ENCODE results near the gene YAP1.

The YAP1 gene

DNA sequence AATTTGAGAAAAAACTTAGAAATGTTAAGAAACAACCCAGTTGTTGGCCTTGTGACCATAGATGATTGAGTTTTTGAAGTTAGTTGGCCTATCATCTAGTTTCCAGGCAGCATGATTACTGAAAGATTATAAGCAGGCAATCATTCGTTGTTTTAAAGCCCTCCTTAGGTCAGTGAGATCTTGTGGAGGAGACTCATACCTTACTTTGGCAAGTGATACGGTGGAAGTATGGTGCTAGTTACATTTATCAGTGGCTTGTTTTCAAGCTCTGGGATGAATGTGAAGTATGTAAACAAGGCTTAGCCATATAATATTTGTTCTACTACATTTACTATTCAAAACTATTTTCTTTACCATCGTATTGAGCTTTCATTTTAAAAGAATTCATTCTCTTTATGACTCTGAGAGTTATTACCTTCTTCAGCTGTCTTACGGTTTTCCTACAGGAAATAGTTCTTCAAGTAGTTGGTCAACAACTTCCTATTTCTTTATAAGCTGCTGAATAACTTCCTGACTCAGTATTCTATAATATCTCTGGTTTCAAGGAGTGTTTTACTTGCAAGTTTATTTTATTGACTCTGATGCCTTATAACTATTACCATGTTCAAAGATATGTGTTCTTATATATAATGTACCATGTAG is 7.3 kb downstream of the YAP1 start:
- DNase-seq (ENCODE audit: low read depth), result no peak

DNA sequence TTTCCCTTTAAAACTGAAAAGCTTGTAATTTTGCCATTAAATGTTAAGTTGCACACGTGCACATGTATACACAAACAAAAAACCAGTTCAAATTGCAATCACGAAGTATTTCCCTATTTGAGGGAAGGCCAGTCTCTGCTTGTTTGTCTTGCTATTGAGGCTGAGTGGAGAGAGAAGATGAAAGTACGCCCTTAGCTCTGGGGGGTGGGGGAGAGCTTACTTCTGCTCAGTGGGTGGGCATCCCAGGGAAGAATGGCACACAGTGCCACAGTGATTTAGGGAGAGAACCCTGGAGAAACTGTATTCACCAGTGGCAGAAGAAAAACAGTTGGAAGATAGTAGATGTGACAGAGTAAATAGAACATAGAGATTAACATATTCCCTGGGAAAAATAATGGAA is 8.7 kb downstream of the YAP1 start:
- DNase-seq (ENCODE audit: low read depth), result no peak

DNA sequence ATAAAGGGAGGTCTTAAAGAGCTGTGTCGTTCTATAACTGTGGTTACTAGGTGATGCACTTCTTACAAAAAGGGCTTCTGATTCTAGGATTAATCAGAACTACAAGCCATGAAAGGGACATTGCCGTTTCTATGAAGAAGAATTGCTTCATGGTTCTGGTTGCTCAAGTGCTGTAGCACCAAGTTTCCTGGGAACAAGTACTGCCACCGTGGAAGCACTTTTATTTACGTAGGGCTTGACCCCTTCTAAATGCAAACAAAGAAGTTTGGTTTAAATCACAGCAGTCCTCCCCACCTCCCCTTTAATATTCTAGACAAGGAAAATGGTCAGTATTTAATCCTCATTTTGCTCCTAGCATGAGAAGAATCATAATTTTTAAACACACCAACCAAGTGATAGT is 9.8 kb downstream of the YAP1 start:
- no peak for DNase-seq (ENCODE audit: low read depth)

DNA sequence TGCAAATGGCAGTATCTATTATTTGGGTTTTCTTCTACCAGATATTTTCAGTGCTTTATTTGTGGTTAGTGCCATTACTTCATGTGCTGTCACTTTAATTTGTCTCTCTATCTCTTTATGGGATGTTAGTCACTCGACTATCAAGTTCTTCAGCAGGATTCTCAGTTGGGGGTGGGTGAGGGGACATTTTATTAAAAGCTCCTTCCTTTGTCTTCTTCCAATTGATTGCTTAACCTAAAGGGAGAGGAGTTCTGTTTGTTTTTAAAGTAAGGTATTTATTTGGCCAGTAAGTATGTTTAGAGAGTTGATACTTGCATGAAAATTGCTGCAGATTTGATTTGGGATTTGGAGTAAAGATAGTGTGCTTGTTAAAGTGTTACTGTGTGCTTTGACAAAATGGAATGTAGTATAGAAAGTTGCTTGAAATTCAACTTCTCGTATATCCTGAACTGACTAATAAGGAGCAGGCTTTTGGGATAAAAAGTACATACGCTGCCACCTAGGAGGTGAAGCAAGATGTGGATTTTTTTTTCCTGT is 10.3 kb downstream of the YAP1 start:
- no peak for DNase-seq (ENCODE audit: low read depth)

DNA sequence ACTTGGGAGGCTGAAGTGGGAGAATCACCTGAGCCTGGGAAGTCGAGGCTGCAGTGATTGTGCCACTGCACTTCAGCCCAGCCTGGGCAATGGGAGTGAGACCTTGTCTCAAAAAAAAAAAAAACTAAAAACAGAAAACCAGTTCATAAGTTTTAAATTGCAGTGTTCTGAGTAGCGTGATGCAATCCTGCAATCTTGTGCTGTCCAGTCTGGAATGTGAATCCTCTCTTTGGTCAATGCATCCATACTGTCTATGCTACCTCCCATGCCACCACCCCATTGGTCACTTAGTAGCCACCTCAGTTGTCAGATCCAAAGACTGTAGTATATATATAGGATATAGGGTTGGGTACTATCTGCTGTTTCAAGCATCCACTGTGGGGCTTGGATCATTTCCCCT is 11.1 kb downstream of the YAP1 start:
- DNase-seq (ENCODE audit: low read depth), result no peak

DNA sequence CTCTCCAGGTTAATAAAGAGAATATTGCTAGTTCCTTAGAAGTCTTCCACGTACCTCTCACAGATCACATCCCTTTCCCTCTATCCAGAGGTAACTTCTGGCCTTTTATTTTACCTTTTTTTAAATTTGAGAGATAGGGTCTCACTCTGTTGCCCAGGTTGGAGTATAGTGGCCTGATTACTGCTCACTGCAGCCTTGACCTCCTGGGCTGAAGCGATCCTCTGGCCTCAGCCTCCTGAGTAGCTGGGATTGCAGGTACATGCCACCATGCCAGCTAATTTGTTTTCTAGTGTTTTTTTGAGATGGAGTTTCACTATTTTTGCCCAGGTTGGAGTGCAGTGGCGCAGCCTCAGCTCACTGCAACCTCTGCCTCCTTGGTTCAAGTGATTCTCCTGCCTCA is 24.4 kb downstream of the YAP1 start:
- DNase-seq (ENCODE audit: low read depth), result no peak

DNA sequence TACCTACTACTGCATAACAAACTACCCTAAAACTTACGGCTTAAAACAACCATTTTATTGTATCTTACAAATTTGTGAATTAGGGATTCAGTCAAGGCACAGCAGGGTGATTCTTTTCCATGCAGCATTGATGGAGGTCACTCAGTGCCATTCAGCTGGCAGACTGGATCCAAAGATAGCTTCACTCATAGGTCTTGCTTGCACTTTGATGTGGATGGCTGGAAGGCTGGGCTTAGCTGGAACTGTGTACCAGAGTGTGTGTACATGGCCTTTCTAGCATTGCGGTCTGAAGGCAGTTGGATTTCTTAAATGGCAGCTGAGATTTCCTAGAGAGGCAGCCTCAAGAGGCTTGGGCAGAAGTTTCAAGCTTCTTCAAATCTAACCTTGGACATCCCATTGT is 25.0 kb downstream of the YAP1 start:
- DNase-seq (ENCODE audit: low read depth), result no peak

DNA sequence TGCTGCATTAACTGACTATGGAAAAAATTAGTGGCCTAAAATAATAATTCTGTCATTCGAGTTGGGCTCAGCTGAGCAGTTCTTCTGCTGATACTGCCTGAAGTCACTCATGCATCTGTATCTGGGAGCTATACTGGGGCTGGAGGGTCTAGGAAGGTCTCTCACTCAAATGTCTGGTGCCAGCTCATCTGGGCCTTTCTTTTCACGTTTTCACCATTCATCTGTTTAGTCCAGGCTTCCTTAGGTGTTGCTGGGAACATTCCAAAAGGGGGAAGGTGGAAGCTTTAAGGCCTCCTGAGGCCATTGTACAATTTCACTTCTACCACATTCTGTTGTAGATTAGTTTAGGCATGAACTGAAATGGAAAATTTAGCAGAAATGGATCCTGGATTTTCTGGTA is 28.0 kb downstream of the YAP1 start:
- no peak for DNase-seq (ENCODE audit: low read depth)

DNA sequence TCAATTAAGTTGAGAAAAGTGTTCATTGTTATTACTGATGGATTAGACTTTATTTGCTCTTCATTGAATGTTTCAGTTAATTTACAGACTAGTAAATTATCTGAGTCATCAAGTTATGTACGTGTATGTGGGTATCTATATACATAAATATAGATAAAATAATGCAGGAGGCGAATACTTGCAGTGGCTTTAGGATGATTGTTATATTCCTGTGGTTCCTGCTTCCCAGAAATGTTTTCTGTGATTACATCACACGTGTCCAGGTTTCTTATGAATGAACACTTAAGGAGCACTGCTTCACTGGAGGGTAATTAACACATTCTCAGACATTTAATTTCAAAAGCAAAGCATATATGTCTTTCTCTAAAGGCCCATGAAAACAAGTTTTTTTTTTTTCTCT is 28.4 kb downstream of the YAP1 start:
- no peak for DNase-seq (ENCODE audit: low read depth)

DNA sequence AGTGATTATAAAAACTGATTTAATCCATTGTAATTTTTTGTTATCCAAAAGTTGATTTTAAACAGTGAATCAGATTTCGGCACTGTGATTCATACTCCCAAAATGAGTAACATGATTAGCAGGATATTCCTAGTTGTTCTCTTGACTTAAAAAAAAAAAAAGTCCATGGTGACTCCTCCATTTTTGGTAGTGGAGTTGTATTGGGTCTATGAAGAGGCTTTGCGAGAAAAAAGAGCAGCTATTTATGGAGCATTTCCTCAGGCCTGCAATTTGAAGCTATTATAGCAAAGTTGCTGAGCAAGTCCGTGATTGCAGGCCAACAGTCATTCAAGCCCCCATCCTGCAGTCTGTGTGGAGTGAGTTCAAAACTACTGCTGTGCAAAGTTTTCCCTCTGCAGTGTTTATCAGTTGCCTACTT is 28.8 kb downstream of the YAP1 start:
- no peak for DNase-seq (ENCODE audit: low read depth)

DNA sequence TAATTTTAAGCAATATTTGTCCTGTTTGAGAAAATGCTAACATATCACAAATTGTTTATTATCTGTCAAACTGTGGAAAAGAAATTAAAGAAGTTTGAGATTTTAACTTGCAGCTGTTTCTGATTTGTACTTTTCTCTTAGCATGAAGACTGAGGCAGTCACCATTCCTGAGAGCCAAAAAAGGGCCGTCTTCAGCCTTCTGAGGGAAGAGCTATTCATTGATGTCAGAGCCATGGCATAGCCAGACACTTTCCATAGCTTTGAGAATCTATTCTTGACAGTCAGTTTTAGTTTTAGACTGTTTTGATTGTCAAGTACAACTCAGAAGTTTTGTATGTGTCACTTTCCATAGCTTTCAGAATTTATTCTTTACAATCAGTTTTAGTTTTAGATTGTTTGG is 32.1 kb downstream of the YAP1 start:
- DNase-seq (ENCODE audit: low read depth), result no peak

DNA sequence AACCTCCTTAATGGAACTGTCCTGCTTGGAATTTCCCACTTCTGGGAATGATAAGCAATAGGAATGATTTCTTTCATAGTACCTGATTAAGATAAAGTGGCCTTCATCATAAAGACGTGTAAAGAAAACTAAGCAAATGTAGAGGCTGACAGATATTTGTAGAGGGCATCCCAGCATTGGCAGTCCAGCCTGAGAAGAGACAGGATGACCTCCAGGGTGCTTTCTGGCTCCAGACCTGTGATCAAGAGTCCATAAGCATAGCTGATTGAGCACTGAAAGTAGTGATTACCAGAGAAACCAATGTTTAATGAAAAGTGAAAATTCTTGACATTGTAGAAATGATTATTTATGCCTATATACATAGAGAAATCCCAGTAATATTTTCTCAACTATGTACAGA is 33.6 kb downstream of the YAP1 start:
- no peak for DNase-seq (ENCODE audit: low read depth)

DNA sequence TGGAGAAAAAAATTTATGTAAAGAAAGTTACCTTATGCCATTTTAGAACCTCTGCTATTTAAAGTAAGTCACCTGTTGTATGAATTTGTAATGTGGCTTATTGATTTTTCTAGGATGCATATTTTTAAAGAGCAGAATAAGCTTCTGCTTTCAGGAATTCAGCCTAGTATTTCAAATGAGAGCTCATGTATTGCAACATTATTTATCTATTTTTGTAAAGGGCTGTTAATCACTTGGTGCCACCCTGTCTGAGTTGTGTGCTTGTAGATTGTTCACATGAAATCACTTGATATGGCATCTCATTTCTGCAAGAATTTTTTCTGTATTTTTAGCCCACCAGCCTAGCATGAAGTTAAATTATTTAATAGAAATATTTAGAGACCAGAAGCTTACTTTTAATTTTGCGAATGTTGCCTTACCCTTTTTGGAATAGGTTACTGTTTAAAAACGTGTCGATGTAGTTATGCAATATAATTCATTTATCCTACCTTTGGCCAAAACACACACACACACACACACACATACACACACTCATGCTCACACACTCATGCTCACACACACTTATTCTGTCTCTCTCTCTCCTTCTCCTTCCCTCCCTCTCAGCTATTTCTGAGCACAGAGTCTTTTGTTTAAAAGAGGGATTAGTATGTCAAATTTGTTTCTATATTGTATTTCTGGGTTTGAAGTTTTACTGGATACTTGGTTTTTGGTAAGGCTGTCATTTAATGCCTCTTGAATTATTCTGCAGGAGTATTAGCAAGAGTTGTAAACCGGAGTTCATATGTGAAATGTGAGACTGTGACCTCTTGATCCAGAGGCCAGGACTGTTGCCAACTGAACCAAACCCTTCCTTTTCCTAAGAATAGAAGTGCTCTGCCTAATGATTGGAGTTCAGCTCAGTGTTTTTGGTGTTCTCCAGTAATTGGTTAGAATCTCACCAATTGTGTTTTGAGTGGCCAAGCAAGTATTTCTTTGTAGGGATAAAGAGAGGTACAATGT is 34.4 kb downstream of the YAP1 start:
- DNase-seq (ENCODE audit: low read depth), result no peak

DNA sequence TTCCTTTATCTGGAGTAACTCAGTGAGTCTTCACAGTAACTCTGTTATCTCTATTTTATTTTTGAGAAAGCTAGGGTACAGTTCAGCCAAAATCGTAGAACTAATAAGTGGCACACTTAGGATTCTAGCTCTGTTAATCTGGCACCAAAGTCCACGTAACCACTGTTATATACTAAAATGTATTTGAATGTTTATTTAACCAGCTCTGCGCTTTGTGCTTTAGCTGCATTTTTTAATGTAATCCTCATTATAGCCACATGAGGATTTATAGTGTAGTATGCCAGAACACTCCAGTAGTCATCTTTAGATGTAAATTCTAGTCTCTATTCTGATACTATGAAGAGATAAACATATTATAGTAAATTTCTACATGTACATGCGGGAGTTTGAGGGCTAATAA is 36.8 kb downstream of the YAP1 start:
- DNase-seq (ENCODE audit: low read depth), result no peak

DNA sequence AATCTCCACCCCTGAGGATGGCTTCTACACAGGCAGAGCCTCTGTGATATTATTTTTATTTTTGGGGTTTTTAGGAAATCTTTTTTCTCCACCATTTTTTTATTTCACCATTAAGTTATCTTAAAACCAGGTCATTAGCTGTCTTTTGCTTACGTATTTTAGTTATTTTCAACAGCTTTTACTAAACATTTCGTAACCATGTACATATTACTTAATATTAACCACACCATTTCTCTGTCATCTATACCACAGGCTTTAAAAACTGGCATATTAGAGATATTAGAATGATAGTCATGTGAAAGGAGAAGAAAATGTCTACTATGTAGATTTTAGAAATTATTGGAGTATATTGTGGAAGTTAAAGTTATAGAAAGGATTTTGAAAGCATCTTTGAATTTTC is 37.4 kb downstream of the YAP1 start:
- DNase-seq (ENCODE audit: low read depth), result no peak

DNA sequence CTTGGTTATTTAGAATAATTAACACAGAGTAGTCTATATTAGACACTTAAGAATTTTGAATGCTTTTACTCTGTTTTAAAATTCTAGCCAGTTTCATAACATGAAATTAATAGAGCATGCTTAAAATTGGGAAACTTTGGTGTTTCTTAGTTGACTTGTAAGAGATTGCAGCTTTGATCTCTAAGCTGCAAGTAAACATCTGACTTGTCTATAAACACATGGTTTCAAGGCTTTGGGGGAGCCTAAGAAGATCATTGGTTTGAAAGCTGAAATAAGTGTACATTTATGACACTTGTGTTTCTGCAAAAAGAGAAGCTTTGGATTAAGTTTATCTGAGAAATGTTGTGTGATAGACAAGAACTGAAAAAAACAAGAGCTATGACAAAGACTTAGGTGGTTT is 37.8 kb downstream of the YAP1 start:
- DNase-seq (ENCODE audit: low read depth), result no peak

DNA sequence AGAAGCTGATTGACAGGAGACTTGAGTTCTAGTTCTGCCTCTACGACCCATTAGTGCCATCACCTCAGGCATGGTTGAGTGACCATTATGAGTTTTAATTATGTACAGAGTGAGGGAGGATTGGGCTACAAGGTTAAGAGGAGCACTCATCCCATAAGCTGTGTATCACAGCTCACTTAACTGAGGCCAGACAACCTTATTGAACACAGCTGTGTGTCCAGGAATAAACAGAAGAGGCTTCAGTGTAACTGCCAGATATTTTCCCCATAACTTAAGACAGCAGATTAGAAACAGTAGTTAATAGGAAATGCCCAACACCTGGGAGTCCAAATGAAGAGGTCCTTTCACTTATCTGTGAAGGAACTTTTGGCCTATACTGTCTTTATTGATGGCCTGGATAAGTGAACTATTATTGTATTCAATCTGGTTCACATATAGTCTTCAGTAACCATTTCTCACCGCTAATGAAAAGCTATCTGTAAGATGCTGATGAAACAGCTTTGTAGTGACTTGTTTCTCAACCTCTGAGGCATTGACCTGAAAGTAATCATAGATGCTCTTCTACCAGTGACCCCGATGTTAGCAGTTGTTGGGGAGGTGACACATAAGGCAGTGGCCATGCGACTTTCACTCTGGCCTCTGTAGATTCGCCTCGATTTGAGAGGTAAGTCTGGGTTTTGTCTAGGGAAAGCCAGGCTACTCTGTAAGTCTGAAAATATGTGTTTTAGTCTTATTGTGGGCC is 41.7 kb downstream of the YAP1 start:
- no peak for DNase-seq (ENCODE audit: low read depth)

DNA sequence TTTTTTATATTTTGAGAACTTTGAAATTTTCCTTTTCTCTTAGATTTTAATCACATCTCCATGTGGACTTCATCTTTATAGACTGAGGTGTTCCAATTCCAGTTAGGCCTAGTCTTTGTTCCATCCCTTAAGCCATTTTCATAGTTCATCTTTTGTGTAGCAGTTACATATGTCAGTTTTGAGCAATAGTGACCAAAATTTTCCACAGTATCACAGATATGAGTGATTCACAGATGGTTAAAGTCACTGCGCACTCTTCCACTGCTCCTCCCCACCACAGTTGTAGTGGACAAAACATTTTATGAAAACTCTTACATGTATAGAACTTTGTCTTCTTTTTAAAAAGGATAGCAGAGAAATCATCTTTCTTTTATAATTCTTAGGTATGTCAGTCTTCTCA is 42.8 kb downstream of the YAP1 start:
- no peak for DNase-seq (ENCODE audit: low read depth)

DNA sequence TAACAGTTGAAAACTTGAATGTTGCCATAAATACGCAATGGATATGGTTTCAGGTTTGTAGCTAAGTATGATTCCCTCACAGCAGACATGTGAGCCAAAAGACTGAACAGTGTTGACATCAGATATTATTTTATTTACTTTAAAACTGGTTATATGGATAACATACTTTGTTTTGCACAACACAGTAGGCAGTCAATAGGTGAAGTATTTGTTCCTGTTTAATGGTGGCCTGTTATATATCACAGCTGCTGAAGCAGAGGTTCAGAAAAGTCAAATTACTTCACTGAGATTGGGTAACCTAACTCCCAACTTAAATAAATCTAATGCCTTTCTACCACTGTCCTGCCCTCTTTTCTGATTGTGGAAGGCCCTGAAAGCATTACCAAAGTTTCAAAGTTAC is 44.6 kb downstream of the YAP1 start:
- no peak for DNase-seq (ENCODE audit: low read depth)

DNA sequence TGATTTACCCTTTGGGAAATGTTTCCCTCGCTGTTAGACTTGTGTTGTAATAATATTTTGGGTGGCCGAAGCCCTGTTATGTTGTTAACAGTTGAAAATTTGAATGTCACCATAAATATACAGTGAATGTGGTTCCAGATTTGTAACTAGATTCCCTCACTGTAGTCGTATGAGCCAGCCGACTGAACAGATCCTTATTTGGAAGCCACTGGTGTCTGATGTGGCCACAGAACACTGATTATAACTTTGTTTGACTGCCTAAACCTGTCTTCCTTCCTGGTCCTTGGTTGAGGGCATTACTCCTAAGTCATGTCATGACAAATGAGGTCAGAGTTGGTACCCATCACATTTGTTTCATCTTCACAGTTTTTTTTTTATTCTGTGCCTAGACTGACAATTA is 45.4 kb downstream of the YAP1 start:
- no peak for DNase-seq (ENCODE audit: low read depth)

DNA sequence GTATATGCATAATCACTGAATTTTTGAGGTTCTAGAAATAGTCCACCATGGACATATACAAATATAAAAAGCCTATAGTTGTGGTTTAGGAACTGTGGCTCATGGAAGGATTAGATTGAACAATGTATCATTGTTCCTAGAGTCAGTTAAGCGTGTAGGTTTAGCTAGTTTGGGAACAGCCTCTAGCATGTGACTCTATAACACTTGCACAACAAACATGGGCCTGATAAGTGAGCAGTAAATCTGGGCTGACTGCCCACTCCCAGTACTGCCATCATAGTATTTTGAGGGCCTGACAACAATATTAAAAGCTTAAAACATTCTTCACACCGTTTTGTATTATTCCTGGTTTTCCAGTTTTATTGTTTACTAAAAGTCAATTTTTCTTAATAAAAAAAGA is 47.0 kb downstream of the YAP1 start:
- no peak for DNase-seq (ENCODE audit: low read depth)

DNA sequence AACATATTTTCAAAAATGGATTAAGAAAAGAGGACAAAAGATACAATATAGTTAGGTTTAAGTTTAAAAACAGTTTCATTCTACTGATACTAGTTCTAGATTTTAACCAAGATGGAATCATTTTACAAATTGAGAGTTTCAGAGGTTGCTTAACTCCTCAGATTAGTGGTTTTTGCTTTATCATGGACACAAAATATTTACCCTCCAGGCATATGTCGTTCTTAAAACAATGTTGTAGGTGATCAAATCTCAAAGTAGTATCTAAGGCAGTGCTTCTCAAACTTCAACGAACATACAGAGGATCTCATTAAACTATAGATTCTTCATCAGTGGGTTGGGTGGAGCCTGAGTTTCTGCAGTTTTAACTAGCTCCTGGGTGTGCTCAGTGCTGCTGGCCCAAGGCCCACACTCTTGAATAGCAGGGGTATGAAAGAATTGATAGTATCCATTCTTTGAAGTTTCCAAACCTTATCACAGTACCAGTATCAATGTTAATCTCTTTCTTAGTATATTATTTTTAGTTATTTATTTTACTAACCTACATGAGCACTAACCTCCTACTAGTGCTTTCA is 48.0 kb downstream of the YAP1 start:
- DNase-seq (ENCODE audit: low read depth), result no peak
